B cell (primary cell): Measurements from ENCODE around the gene CDKAL1.

Experiments used
- CTCF ChIP-seq: fragments of 200-600 bp; IDR thresholded peaks from one replicate; pipeline ENCODE4 v1.8.0; 2022; ENCODE audit warnings: antibody characterized with exemption, mild to moderate bottlenecking
- EZH2 ChIP-seq: IDR thresholded peaks from 2 replicates; pipeline ENCODE4 v1.6.1; 2012; ENCODE audit warnings: borderline replicate concordance, low read depth, mild to moderate bottlenecking, moderate library complexity, low read length; ENCODE audit not compliant: insufficient read depth, poor library complexity, severe bottlenecking

DNA sequence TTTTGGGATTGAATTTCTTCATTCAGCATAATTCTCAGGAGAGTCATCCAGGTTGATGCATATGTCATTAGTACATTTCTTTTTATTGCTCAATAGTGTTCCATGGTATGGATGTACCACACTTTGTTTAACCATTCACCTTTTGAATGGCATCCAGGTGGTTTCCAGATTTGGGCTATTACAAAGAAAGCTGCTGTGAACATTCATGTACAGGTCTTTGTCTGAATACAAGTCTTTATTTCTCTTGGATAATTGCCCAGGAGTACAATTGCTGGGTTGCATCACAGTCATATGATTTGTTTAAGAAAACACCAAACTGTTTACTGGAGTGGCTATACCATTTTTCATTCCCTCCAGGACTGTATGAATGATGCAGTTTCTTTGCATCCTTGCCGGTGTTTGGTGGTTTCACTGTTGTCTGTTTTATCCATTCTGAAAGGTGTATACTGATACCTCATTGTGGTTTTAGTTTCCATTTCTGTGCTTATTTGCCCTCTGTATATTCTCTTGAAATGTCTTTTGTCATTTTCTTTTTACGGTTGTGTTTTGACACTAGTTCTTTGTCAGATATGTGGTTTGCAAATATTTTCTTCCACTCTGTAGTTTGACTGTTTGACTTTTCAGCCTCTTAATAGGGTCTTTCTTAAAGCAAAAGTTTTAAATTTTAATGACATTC lies 8.8 kb downstream of the CDKAL1 start:
- no peak for TF ChIP-seq CTCF
- TF ChIP-seq EZH2 = no peak
